SK-N-SH treated with all-trans-retinoic acid at 6 μM for 48 hours (cell line): ENCODE measurements around the gene SRSF6.

Experiments
- ATAC-seq: fragments of 200-7000 bp; cut with Tn5 transposase; 3 replicates; pipeline ENCODE4 v1.9.1; 2020; ENCODE audit warnings: mild to moderate bottlenecking, moderate library complexity
- BACH2 ChIP-seq: fragments of 250-450 bp; sonication (Bioruptor Pico); IDR thresholded peaks from 2 replicates; pipeline ENCODE4 v1.9.0; 2021; ENCODE audit warnings: mild to moderate bottlenecking, borderline replicate concordance
- CSDC2 ChIP-seq: fragments of 250-450 bp; sonication (Bioruptor Pico); IDR thresholded peaks from 2 replicates; pipeline ENCODE4 v1.5.0; 2020; ENCODE audit warnings: mild to moderate bottlenecking, moderate library complexity
- ESRRG ChIP-seq: fragments of 250-450 bp; sonication (Bioruptor Pico); IDR thresholded peaks from 2 replicates; pipeline ENCODE4 v1.6.1; 2021; ENCODE audit warnings: mild to moderate bottlenecking
- GLIS3 ChIP-seq: fragments of 250-450 bp; sonication (Bioruptor Pico); IDR thresholded peaks from 2 replicates; pipeline ENCODE4 v1.5.0; 2020; ENCODE audit warnings: mild to moderate bottlenecking, moderate library complexity
- ISL1 ChIP-seq: fragments of 250-450 bp; sonication (Bioruptor Pico); IDR thresholded peaks from 2 replicates; pipeline ENCODE4 v2.1.2; 2022; ENCODE audit warnings: mild to moderate bottlenecking, moderate library complexity
- OSR1 ChIP-seq: fragments of 250-450 bp; sonication (Bioruptor Pico); IDR thresholded peaks from 2 replicates; pipeline ENCODE4 v1.8.0; 2022; ENCODE audit warnings: moderate library complexity, mild to moderate bottlenecking, inconsistent platforms
- RARB ChIP-seq: fragments of 250-450 bp; sonication (Bioruptor Pico); IDR thresholded peaks from 2 replicates; pipeline ENCODE4 v1.8.0; 2021; ENCODE audit warnings: mild to moderate bottlenecking, moderate library complexity
- SNAI2 ChIP-seq: fragments of 250-450 bp; sonication (Bioruptor Pico); IDR thresholded peaks from 2 replicates; pipeline ENCODE4 v1.5.0; 2020; ENCODE audit warnings: mild to moderate bottlenecking, moderate library complexity
- TCF4 ChIP-seq: fragments of 250-450 bp; sonication (Bioruptor Pico); IDR thresholded peaks from 2 replicates; pipeline ENCODE4 v1.8.0; 2021; ENCODE audit warnings: mild to moderate bottlenecking, moderate library complexity, borderline replicate concordance
- ZC3H10 ChIP-seq: fragments of 250-450 bp; sonication (Bioruptor Pico); IDR thresholded peaks from 2 replicates; pipeline ENCODE4 v1.5.1; 2021; ENCODE audit warnings: mild to moderate bottlenecking, moderate library complexity
- ZFP3 ChIP-seq: fragments of 250-450 bp; sonication (Bioruptor Pico); IDR thresholded peaks from 2 replicates; pipeline ENCODE4 v1.5.0; 2020; ENCODE audit warnings: mild to moderate bottlenecking, moderate library complexity
- ZFP30 ChIP-seq: fragments of 450-650 bp; formaldehyde crosslinking; IDR thresholded peaks from 2 replicates; pipeline ENCODE4 v1.5.0; 2022; ENCODE audit warnings: mild to moderate bottlenecking, moderate library complexity
- ZNF70 ChIP-seq: fragments of 450-650 bp; formaldehyde crosslinking; IDR thresholded peaks from 2 replicates; pipeline ENCODE4 v1.5.0; 2020; ENCODE audit warnings: mild to moderate bottlenecking, moderate library complexity
- ZNF8 ChIP-seq: fragments of 450-650 bp; formaldehyde crosslinking; IDR thresholded peaks from 2 replicates; pipeline ENCODE4 v1.5.0; 2020; ENCODE audit warnings: mild to moderate bottlenecking, moderate library complexity
- TF ChIP-seq, protein P1 (sequence below): fragments of 250-450 bp; sonication (Bioruptor Pico); IDR thresholded peaks from 2 replicates; pipeline ENCODE4 v1.5.1; 2021; ENCODE audit warnings: mild to moderate bottlenecking, moderate library complexity
- TF ChIP-seq, protein P2 (sequence below): fragments of 250-450 bp; sonication (Bioruptor Pico); IDR thresholded peaks from 2 replicates; pipeline ENCODE4 v1.5.1; 2020; ENCODE audit warnings: low read depth, mild to moderate bottlenecking, moderate library complexity
- TF ChIP-seq, protein P3 (sequence below): fragments of 250-450 bp; sonication (Bioruptor Pico); IDR thresholded peaks from 2 replicates; pipeline ENCODE4 v1.8.0; 2020; ENCODE audit warnings: mild to moderate bottlenecking, moderate library complexity, borderline replicate concordance
- TF ChIP-seq, protein P4 (sequence below): fragments of 250-450 bp; sonication (Bioruptor Pico); IDR thresholded peaks from 2 replicates; pipeline ENCODE4 v1.8.0; 2021; ENCODE audit warnings: low read depth, mild to moderate bottlenecking, moderate library complexity, borderline replicate concordance
- TF ChIP-seq, protein P5 (sequence below): fragments of 250-450 bp; sonication (Bioruptor Pico); IDR thresholded peaks from 2 replicates; pipeline ENCODE4 v1.5.0; 2020; ENCODE audit warnings: mild to moderate bottlenecking, moderate library complexity

Gene SRSF6

DNA sequence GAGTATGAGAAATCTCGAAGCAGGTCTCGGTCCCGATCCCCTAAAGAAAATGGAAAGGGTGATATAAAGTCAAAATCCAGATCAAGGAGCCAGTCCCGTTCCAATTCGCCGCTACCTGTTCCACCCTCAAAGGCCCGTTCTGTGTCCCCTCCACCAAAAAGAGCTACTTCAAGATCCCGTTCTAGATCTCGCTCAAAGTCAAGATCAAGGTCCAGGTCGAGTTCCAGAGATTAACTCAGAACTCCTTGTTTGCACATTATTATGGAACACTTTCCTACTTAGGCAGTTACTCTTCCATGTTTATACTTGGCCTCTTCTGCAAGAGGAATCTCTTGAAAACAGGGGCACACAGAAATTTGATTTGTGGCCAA lies 3.1 kb downstream of the SRSF6 start (continued):
- TF ChIP-seq, protein P1, sequence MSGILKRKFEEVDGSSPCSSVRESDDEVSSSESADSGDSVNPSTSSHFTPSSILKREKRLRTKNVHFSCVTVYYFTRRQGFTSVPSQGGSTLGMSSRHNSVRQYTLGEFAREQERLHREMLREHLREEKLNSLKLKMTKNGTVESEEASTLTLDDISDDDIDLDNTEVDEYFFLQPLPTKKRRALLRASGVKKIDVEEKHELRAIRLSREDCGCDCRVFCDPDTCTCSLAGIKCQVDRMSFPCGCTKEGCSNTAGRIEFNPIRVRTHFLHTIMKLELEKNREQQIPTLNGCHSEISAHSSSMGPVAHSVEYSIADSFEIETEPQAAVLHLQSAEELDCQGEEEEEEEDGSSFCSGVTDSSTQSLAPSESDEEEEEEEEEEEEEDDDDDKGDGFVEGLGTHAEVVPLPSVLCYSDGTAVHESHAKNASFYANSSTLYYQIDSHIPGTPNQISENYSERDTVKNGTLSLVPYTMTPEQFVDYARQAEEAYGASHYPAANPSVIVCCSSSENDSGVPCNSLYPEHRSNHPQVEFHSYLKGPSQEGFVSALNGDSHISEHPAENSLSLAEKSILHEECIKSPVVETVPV (CRISPR knock-in tag): no peak
- TF ChIP-seq RARB (CRISPR knock-in tag) (no peak), OSR1 (no peak)
- TF ChIP-seq, protein P2, sequence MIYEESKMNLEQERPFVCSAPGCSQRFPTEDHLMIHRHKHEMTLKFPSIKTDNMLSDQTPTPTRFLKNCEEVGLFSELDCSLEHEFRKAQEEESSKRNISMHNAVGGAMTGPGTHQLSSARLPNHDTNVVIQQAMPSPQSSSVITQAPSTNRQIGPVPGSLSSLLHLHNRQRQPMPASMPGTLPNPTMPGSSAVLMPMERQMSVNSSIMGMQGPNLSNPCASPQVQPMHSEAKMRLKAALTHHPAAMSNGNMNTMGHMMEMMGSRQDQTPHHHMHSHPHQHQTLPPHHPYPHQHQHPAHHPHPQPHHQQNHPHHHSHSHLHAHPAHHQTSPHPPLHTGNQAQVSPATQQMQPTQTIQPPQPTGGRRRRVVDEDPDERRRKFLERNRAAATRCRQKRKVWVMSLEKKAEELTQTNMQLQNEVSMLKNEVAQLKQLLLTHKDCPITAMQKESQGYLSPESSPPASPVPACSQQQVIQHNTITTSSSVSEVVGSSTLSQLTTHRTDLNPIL (CRISPR knock-in tag): no peak
- TF ChIP-seq, all 23 proteins: peak for 0

DNA sequence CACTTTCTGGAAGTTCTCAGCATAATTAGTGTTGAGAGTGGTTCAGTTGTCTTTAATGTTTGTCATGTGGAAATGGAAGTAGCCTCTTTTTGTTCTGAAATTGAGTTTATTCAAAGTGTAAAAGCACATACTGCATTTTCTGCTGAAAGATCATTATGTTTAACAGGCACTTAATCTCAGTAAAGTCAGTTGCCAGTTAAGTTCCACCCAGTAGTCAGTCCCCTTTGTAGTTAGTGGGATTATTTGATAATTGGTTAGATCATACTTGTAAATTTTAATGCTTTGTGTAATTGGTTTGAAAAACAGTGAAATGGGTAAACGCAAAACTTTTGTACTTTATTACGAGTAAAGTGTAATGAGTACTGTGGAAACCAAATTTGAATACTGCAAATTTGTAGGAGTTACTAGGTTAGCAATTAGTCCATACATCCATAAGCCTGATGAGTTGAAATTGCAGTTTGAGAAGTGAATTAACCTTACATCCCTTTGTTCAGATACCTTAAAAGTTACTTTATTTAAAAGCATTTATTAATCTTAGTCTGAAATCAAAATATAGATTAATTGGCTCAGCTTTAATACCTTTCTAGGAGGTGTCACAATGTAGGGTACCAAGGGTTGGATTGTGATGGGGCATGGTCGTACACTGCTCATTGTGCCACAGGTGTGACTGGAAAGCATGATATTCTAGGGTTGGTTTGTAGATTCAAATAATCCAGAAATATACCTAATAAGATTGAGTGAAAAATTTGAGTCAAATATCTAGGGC lies 4.4 kb downstream of the SRSF6 start:
- ATAC-seq: no peak
- TF ChIP-seq ISL1 (CRISPR knock-in tag) (no peak), ZNF70 (CRISPR knock-in tag) (no peak), ZC3H10 (CRISPR knock-in tag) (no peak), GLIS3 (CRISPR knock-in tag) (no peak)
- TF ChIP-seq, protein P2 (CRISPR knock-in tag): no peak
- TF ChIP-seq, protein P3, sequence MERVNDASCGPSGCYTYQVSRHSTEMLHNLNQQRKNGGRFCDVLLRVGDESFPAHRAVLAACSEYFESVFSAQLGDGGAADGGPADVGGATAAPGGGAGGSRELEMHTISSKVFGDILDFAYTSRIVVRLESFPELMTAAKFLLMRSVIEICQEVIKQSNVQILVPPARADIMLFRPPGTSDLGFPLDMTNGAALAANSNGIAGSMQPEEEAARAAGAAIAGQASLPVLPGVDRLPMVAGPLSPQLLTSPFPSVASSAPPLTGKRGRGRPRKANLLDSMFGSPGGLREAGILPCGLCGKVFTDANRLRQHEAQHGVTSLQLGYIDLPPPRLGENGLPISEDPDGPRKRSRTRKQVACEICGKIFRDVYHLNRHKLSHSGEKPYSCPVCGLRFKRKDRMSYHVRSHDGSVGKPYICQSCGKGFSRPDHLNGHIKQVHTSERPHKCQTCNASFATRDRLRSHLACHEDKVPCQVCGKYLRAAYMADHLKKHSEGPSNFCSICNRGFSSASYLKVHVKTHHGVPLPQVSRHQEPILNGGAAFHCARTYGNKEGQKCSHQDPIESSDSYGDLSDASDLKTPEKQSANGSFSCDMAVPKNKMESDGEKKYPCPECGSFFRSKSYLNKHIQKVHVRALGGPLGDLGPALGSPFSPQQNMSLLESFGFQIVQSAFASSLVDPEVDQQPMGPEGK (CRISPR knock-in tag): no peak

DNA sequence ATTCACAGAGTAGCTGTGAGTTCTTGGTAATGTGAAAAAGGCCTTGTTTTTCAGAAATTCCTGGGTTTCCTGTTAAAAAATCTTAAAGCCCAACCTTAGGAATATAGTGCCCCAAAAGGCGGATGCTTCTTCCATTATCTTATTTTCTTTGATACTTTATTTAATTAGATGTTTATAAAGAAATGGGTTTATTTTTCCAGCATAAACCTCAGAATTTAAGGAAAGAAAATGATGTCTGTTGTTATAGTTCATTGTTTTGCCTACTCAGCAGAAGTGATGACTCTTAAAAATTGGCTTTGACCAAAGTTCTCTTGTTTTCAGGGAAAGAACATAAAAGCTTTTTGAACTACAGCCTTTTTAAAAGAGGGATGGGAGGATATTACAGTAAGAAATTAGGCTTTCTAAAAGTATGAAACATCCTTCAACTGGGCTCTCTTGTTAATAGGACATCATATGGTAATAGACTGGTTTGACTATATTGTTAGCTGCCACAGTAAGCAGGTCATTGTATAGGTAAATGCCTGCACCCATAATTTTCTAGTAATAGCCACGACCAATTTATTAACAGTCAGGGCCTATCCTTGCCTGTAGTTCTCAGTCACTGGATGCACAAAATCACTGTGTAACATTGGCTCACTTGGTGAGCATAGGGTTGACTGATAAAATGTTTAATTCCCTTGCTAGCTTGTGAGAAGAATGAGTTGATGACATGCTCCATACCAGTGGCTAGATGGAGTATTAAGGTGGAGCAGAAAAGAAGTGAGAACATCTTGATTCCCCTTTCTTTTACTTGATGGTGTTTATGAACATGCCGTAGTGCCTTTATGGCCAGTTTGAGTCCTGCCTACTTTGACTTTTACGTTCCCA lies 5.2 kb downstream of the SRSF6 start:
- no peak for ATAC-seq
- no peak for TF ChIP-seq ZC3H10 (CRISPR knock-in tag)
- TF ChIP-seq, protein P2 (CRISPR knock-in tag): no peak
- TF ChIP-seq ZFP30 (CRISPR knock-in tag): no peak
- TF ChIP-seq ISL1 (CRISPR knock-in tag): no peak
- no peak for TF ChIP-seq SNAI2 (CRISPR knock-in tag)
- TF ChIP-seq ZNF8: no peak
- TF ChIP-seq RARB (CRISPR knock-in tag): no peak
- TF ChIP-seq CSDC2 (CRISPR knock-in tag): no peak
- TF ChIP-seq OSR1: no peak
- TF ChIP-seq, protein P4, sequence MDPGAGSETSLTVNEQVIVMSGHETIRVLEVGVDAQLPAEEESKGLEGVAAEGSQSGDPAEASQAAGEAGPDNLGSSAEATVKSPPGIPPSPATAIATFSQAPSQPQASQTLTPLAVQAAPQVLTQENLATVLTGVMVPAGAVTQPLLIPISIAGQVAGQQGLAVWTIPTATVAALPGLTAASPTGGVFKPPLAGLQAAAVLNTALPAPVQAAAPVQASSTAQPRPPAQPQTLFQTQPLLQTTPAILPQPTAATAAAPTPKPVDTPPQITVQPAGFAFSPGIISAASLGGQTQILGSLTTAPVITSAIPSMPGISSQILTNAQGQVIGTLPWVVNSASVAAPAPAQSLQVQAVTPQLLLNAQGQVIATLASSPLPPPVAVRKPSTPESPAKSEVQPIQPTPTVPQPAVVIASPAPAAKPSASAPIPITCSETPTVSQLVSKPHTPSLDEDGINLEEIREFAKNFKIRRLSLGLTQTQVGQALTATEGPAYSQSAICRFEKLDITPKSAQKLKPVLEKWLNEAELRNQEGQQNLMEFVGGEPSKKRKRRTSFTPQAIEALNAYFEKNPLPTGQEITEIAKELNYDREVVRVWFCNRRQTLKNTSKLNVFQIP (CRISPR knock-in tag): no peak
- no peak for TF ChIP-seq ZNF70 (CRISPR knock-in tag)
- TF ChIP-seq ESRRG (CRISPR knock-in tag): no peak
- TF ChIP-seq ZFP3: no peak
- no peak for TF ChIP-seq BACH2
- no peak for TF ChIP-seq GLIS3 (CRISPR knock-in tag)
- no peak for TF ChIP-seq TCF4 (CRISPR knock-in tag)
- TF ChIP-seq, protein P1 (CRISPR knock-in tag): no peak
- TF ChIP-seq, protein P5, sequence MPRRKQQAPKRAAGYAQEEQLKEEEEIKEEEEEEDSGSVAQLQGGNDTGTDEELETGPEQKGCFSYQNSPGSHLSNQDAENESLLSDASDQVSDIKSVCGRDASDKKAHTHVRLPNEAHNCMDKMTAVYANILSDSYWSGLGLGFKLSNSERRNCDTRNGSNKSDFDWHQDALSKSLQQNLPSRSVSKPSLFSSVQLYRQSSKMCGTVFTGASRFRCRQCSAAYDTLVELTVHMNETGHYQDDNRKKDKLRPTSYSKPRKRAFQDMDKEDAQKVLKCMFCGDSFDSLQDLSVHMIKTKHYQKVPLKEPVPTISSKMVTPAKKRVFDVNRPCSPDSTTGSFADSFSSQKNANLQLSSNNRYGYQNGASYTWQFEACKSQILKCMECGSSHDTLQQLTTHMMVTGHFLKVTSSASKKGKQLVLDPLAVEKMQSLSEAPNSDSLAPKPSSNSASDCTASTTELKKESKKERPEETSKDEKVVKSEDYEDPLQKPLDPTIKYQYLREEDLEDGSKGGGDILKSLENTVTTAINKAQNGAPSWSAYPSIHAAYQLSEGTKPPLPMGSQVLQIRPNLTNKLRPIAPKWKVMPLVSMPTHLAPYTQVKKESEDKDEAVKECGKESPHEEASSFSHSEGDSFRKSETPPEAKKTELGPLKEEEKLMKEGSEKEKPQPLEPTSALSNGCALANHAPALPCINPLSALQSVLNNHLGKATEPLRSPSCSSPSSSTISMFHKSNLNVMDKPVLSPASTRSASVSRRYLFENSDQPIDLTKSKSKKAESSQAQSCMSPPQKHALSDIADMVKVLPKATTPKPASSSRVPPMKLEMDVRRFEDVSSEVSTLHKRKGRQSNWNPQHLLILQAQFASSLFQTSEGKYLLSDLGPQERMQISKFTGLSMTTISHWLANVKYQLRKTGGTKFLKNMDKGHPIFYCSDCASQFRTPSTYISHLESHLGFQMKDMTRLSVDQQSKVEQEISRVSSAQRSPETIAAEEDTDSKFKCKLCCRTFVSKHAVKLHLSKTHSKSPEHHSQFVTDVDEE: no peak
